ENCODE data around the gene SLC25A1. TPM values are rescaled to one million over a fixed set of nuclear protein-coding genes. Genes with fewer than 3 reads are reported as not detected.

The SLC25A1 gene
- total RNA-seq, 1 experiment from 2014 or later = 162 TPM

GRCh38 chr22:19184276-19184997, 5.9 kb upstream of the SLC25A1 start:
- DNase-seq (ENCODE audit: low read depth, low spot score) (no peak), ATAC-seq (no peak)
- ChIA-PET POLR2A (no interaction called here), CTCF (no interaction called here)
- Histone ChIP-seq H3K4me1 (ENCODE audit: control insufficient read depth, insufficient read depth, low read length) (no peaks in the 10 kb centered on the region; the same call in 1 of the 2 replicates), H3K36me3 (ENCODE audit: control insufficient read depth, insufficient read depth, low read length) (no peaks in the 10 kb centered on the region), H3K27ac (ENCODE audit: low read length) (no peak overlapping the region), H3K27me3 (ENCODE audit: control insufficient read depth, insufficient read depth, low read length) (no peaks in the 10 kb centered on the region), H3K4me3 (ENCODE audit: low read depth in 2 of 2, low read length in 2 of 2) (no peak overlapping the region), H3K9me3 (ENCODE audit: control insufficient read depth, insufficient read depth, low read depth, low read length) (no peaks in the 10 kb centered on the region)
- TF ChIP-seq POLR2AphosphoS5 (IDR thresholded peaks at IDR 0.05; ENCODE audit: low read depth, low read length) (no peak), SIN3A (IDR thresholded peaks at IDR 0.05; ENCODE audit: borderline replicate concordance, insufficient read depth, low read depth, low read length) (no peak), CTCF (IDR thresholded peaks at IDR 0.05) (no peak), TCF7L2 (IDR thresholded peaks at IDR 0.05; ENCODE audit: low read depth, low read length) (no peak)
- TF ChIP-seq, protein P1, sequence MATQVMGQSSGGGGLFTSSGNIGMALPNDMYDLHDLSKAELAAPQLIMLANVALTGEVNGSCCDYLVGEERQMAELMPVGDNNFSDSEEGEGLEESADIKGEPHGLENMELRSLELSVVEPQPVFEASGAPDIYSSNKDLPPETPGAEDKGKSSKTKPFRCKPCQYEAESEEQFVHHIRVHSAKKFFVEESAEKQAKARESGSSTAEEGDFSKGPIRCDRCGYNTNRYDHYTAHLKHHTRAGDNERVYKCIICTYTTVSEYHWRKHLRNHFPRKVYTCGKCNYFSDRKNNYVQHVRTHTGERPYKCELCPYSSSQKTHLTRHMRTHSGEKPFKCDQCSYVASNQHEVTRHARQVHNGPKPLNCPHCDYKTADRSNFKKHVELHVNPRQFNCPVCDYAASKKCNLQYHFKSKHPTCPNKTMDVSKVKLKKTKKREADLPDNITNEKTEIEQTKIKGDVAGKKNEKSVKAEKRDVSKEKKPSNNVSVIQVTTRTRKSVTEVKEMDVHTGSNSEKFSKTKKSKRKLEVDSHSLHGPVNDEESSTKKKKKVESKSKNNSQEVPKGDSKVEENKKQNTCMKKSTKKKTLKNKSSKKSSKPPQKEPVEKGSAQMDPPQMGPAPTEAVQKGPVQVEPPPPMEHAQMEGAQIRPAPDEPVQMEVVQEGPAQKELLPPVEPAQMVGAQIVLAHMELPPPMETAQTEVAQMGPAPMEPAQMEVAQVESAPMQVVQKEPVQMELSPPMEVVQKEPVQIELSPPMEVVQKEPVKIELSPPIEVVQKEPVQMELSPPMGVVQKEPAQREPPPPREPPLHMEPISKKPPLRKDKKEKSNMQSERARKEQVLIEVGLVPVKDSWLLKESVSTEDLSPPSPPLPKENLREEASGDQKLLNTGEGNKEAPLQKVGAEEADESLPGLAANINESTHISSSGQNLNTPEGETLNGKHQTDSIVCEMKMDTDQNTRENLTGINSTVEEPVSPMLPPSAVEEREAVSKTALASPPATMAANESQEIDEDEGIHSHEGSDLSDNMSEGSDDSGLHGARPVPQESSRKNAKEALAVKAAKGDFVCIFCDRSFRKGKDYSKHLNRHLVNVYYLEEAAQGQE (IDR thresholded peaks at IDR 0.05; ENCODE audit: insufficient read depth in 1 of 2, low read depth in 2 of 2, low read length in 1 of 2) = no peak
- intact Hi-C loops (cut with micrococcal nuclease; ENCODE audit: unreplicated experiment) = no loop called here
- BruUV-seq (replicated peaks) = no TSS peak
- in situ Hi-C loops (cut with HindIII; ENCODE audit: low pct_unique_long_range_greater_than_20kb, low sequenced_read_pairs) = no loop called here

DNA sequence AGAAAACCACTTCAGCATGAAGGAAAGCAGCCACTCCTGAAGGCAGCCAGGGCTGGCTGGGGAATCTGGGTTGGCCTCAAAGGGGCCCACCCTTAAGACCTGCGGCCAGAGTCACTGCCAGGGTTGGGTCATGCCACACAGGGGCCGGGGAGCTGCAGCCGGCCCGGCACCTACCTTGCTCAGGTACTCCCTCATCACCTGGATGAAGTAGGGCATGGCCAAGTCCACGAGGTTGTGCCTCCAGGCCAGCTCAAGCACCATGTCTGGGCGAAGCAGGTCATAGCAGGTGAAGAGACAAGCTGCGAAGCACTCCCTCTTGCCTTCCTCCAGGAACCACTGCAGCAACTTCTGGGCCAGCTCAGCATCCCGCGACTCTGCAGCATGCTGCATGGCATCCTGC, 4.7 kb upstream of the SLC25A1 start:
- Histone ChIP-seq H3K4me3 (ENCODE audit: low read depth in 2 of 2, low read length in 2 of 2) (no peak overlapping the region), H3K27ac (ENCODE audit: low read length) (no peak overlapping the region), H3K27me3 (ENCODE audit: control insufficient read depth, insufficient read depth, low read length) (no peaks in the 10 kb centered on the region), H3K9me3 (ENCODE audit: control insufficient read depth, insufficient read depth, low read depth, low read length) (no peaks in the 10 kb centered on the region), H3K4me1 (ENCODE audit: control insufficient read depth, insufficient read depth, low read length) (no peaks in the 10 kb centered on the region; the same call in 1 of the 2 replicates), H3K36me3 (ENCODE audit: control insufficient read depth, insufficient read depth, low read length) (no peaks in the 10 kb centered on the region; the same call in 1 of the 2 replicates)
- TF ChIP-seq TCF7L2 (IDR thresholded peaks at IDR 0.05; ENCODE audit: low read depth, low read length) = no peak
- TF ChIP-seq, protein P1 (IDR thresholded peaks at IDR 0.05; ENCODE audit: insufficient read depth in 1 of 2, low read depth in 2 of 2, low read length in 1 of 2) = no peak
- no peak for TF ChIP-seq SIN3A (IDR thresholded peaks at IDR 0.05; ENCODE audit: borderline replicate concordance, insufficient read depth, low read depth, low read length)
- no peak for TF ChIP-seq POLR2AphosphoS5 (IDR thresholded peaks at IDR 0.05; ENCODE audit: low read depth, low read length)
- no peak for TF ChIP-seq CTCF (IDR thresholded peaks at IDR 0.05)
- ChIA-PET CTCF (no interaction called here), POLR2A (no interaction called here)
- no TSS peak for BruUV-seq (replicated peaks)
- no peak for ATAC-seq
- DNase-seq (ENCODE audit: low read depth, low spot score) = no peak
- intact Hi-C loops (cut with micrococcal nuclease; ENCODE audit: unreplicated experiment) = no loop called here
- in situ Hi-C loops (cut with HindIII; ENCODE audit: low pct_unique_long_range_greater_than_20kb, low sequenced_read_pairs) = no loop called here

Data from Panc1 (cell line).